Mucosa of rectum (tissue), 2 donors: ENCODE measurements around the gene BLM.

ENCODE experiments used
- H3K27ac ChIP-seq, 2 donors: one replicate each; pipeline ENCODE4 v1.7.0; 2013; ENCODE audit warnings: inconsistent platforms in 2 of 2, low read depth in 2 of 2, low read length in 2 of 2
- H3K27me3 ChIP-seq, 2 donors: one replicate each; pipeline ENCODE4 v1.7.0; 2013; ENCODE audit warnings: low read length in 2 of 2; ENCODE audit not compliant: control insufficient read depth in 2 of 2, insufficient read depth in 2 of 2
- H3K36me3 ChIP-seq, 2 donors: one replicate each; pipeline ENCODE4 v1.7.0; 2013; ENCODE audit warnings: low read length in 2 of 2; ENCODE audit not compliant: control insufficient read depth in 2 of 2, insufficient read depth in 2 of 2
- H3K4me1 ChIP-seq, 2 donors: one replicate each; pipeline ENCODE4 v1.7.0; 2013; ENCODE audit warnings: low read length in 2 of 2, mild to moderate bottlenecking in 1 of 2; ENCODE audit not compliant: control insufficient read depth in 2 of 2, insufficient read depth in 2 of 2
- H3K4me3 ChIP-seq, 2 donors: one replicate each; pipeline ENCODE4 v1.7.0; 2013; ENCODE audit warnings: low read length in 2 of 2
- H3K9ac ChIP-seq, 2 donors: one replicate each; pipeline ENCODE4 v1.7.0; 2013; ENCODE audit warnings: low read length in 2 of 2, low read depth in 1 of 2, mild to moderate bottlenecking in 1 of 2
- H3K9me3 ChIP-seq, 2 donors: one replicate each; pipeline ENCODE4 v1.7.0; 2013; ENCODE audit warnings: low read length in 2 of 2; ENCODE audit not compliant: control insufficient read depth in 2 of 2
- donor health status: healthy.
- donor health status: Normal muscosa, but diverticular disease.

The BLM gene

GRCh38 chr15:90814191-90814821 lies 97.2 kb downstream of the BLM start:
- peaks cover 10 to 18% of the 10 kb centered on the region in 2 donors for H3K4me1 ChIP-seq
- no peaks in the 10 kb centered on the region for H3K27me3 ChIP-seq
- H3K4me3 ChIP-seq: no peak overlapping the region
- peak overlapping the region; percentile 21 to 31 for H3K27ac ChIP-seq
- no peak overlapping the region for H3K9ac ChIP-seq
- H3K36me3 ChIP-seq: no peaks in the 10 kb centered on the region
- no peaks in the 10 kb centered on the region for H3K9me3 ChIP-seq

- H3K9me3 ChIP-seq: no peaks in the 10 kb centered on the region
- peaks cover 10 to 18% of the 10 kb centered on the region in 2 donors for H3K4me1 ChIP-seq
- no peaks in the 10 kb centered on the region for H3K36me3 ChIP-seq
- H3K27ac ChIP-seq: no peak overlapping the region
- no peaks in the 10 kb centered on the region for H3K27me3 ChIP-seq
- no peak overlapping the region for H3K9ac ChIP-seq
- no peak overlapping the region for H3K4me3 ChIP-seq
Measured at GRCh38 chr15:90816401-90817116, 99.4 kb downstream of the BLM start.

- H3K36me3 ChIP-seq: no peaks in the 10 kb centered on the region
- no peak overlapping the region for H3K9ac ChIP-seq
- H3K27ac ChIP-seq: peak overlapping the region in 1 of 2 donors; percentile 24
- H3K4me1 ChIP-seq: peaks cover 10 to 18% of the 10 kb centered on the region in 2 donors
- H3K9me3 ChIP-seq: no peaks in the 10 kb centered on the region
- no peak overlapping the region for H3K4me3 ChIP-seq
- H3K27me3 ChIP-seq: no peaks in the 10 kb centered on the region
Measured at GRCh38 chr15:90817117-90818057, 100.2 kb downstream of the BLM start.

GRCh38 chr15:90818251-90819210 lies 101.4 kb downstream of the BLM start:
- Histone ChIP-seq H3K4me3 (no peak overlapping the region), H3K9me3 (no peaks in the 10 kb centered on the region), H3K27me3 (no peaks in the 10 kb centered on the region), H3K27ac (peak overlapping the region in 1 of 2 donors; percentile 48), H3K4me1 (peaks cover 11 to 23% of the 10 kb centered on the region in 2 donors), H3K36me3 (no peaks in the 10 kb centered on the region), H3K9ac (no peak overlapping the region)

GRCh38 chr15:90819390-90819789 lies 102.2 kb downstream of the BLM start:
- H3K36me3 ChIP-seq: no peaks in the 10 kb centered on the region
- no peak overlapping the region for H3K27ac ChIP-seq
- no peak overlapping the region for H3K4me3 ChIP-seq
- H3K9ac ChIP-seq: no peak overlapping the region
- H3K27me3 ChIP-seq: no peaks in the 10 kb centered on the region
- H3K4me1 ChIP-seq: peaks cover 14 to 23% of the 10 kb centered on the region in 2 donors
- no peaks in the 10 kb centered on the region for H3K9me3 ChIP-seq

- no peak overlapping the region for H3K4me3 ChIP-seq
- H3K9ac ChIP-seq: no peak overlapping the region
- no peaks in the 10 kb centered on the region for H3K36me3 ChIP-seq
- peaks cover 17 to 24% of the 10 kb centered on the region in 2 donors for H3K4me1 ChIP-seq
- no peaks in the 10 kb centered on the region for H3K27me3 ChIP-seq
- H3K9me3 ChIP-seq: no peaks in the 10 kb centered on the region
- no peak overlapping the region for H3K27ac ChIP-seq
Measured at GRCh38 chr15:90819850-90820249, 102.7 kb downstream of the BLM start.

- Histone ChIP-seq H3K9me3 (no peaks in the 10 kb centered on the region), H3K27ac (no peak overlapping the region), H3K4me3 (no peak overlapping the region), H3K4me1 (peaks cover 17 to 24% of the 10 kb centered on the region in 2 donors), H3K9ac (no peak overlapping the region), H3K27me3 (no peaks in the 10 kb centered on the region), H3K36me3 (no peaks in the 10 kb centered on the region)
Measured at GRCh38 chr15:90820481-90820880, 103.3 kb downstream of the BLM start.

- Histone ChIP-seq H3K9ac (no peak overlapping the region), H3K27me3 (no peaks in the 10 kb centered on the region), H3K4me3 (no peak overlapping the region), H3K9me3 (no peaks in the 10 kb centered on the region), H3K36me3 (no peaks in the 10 kb centered on the region), H3K27ac (no peak overlapping the region), H3K4me1 (peaks cover 16 to 22% of the 10 kb centered on the region in 2 donors)
Measured at GRCh38 chr15:90822204-90822955, 105.2 kb downstream of the BLM start.

GRCh38 chr15:90823455-90823974 lies 106.4 kb downstream of the BLM start:
- no peaks in the 10 kb centered on the region for H3K36me3 ChIP-seq
- H3K27ac ChIP-seq: peak overlapping the region; percentile 55 to 63
- H3K9me3 ChIP-seq: no peaks in the 10 kb centered on the region
- no peak overlapping the region for H3K9ac ChIP-seq
- H3K27me3 ChIP-seq: no peaks in the 10 kb centered on the region
- no peak overlapping the region for H3K4me3 ChIP-seq
- peaks cover 13 to 15% of the 10 kb centered on the region in 2 donors for H3K4me1 ChIP-seq
